Liver (tissue), 9 donors: ENCODE results near the gene PUSL1. TPM values are rescaled to one million over a fixed set of nuclear protein-coding genes. Genes with fewer than 3 reads are reported as not detected.

Experiments used
- DNase-seq: peaks from one replicate; pipeline ENCODE4 v3.0.0-alpha.2; 2017; ENCODE audit warnings: low spot score
- H3K27ac ChIP-seq, 2 donors: one replicate each; pipeline ENCODE4 v1.7.0; 2013; ENCODE audit warnings: inconsistent platforms in 2 of 2, low read length in 2 of 2, control low read depth in 1 of 2, low read depth in 1 of 2, mild to moderate bottlenecking in 1 of 2
- H3K27me3 ChIP-seq, 4 donors: one replicate each; pipeline versions ENCODE4 v1.6.1 to v1.7.0; 2013; ENCODE audit warnings: low read length in 3 of 4, inconsistent platforms in 1 of 4, mild to moderate bottlenecking in 1 of 4, moderate library complexity in 1 of 4; ENCODE audit not compliant: control insufficient read depth in 4 of 4, insufficient read depth in 4 of 4
- H3K36me3 ChIP-seq, 4 donors: one replicate each; pipeline versions ENCODE4 v1.6.1 to v1.7.0; 2013; ENCODE audit warnings: low read length in 3 of 4, mild to moderate bottlenecking in 3 of 4, low read depth in 1 of 4, moderate library complexity in 1 of 4; ENCODE audit not compliant: control insufficient read depth in 4 of 4, insufficient read depth in 3 of 4
- H3K4me1 ChIP-seq, 4 donors: one replicate each; pipeline versions ENCODE4 v1.6.1 to v1.7.0; 2013; ENCODE audit warnings: low read length in 3 of 4, mild to moderate bottlenecking in 3 of 4, moderate library complexity in 1 of 4; ENCODE audit not compliant: control insufficient read depth in 4 of 4, insufficient read depth in 4 of 4
- H3K4me3 ChIP-seq, 3 donors: one replicate each; pipeline versions ENCODE4 v1.6.1 to v1.7.0; 2013; ENCODE audit warnings: low read length in 3 of 3, control low read depth in 1 of 3, low read depth in 1 of 3, mild to moderate bottlenecking in 1 of 3
- H3K9ac ChIP-seq, 2 donors: one replicate each; pipeline ENCODE4 v1.7.0; 2013; ENCODE audit warnings: low read length in 2 of 2, mild to moderate bottlenecking in 2 of 2, moderate library complexity in 2 of 2, control low read depth in 1 of 2, low read depth in 1 of 2
- H3K9me3 ChIP-seq, 4 donors: one replicate each; pipeline versions ENCODE4 v1.6.1 to v1.7.0; 2013; ENCODE audit warnings: low read length in 3 of 4; ENCODE audit not compliant: control insufficient read depth in 4 of 4
- ATF3 ChIP-seq: IDR thresholded peaks from 2 replicates; pipeline ENCODE4 v1.6.1; 2016; ENCODE audit warnings: antibody characterized with exemption
- CTCF ChIP-seq: fragments of 150-350 bp; IDR thresholded peaks from 2 replicates; pipeline ENCODE4 v1.5.1; 2017; ENCODE audit warnings: improper control_type of control experiment, low read depth, low read length; ENCODE audit not compliant: missing input control
- EGR1 ChIP-seq, 2 donors: IDR thresholded peaks; 2 replicates each; pipeline ENCODE4 v1.6.1; 2016 to 2018; ENCODE audit warnings: antibody characterized with exemption in 2 of 2, low read depth in 2 of 2
- FOXA1 ChIP-seq: IDR thresholded peaks from 2 replicates; pipeline ENCODE4 v1.6.1; 2016; ENCODE audit warnings: antibody characterized with exemption
- FOXA2 ChIP-seq: IDR thresholded peaks from 2 replicates; pipeline ENCODE4 v1.6.1; 2016; ENCODE audit warnings: antibody characterized with exemption
- HNF4A ChIP-seq, 2 donors: conservative IDR thresholded peaks; 2 replicates each; pipeline ENCODE4 v1.6.1; 2016; ENCODE audit warnings: antibody characterized with exemption in 2 of 2, mild to moderate bottlenecking in 2 of 2
- JUND ChIP-seq, 2 donors: IDR thresholded peaks; 2 replicates each; pipeline ENCODE4 v1.6.1; 2016; ENCODE audit warnings: antibody characterized with exemption in 2 of 2
- MAX ChIP-seq: IDR thresholded peaks from 2 replicates; pipeline ENCODE4 v1.6.1; 2016; ENCODE audit warnings: antibody characterized with exemption
- NR2F2 ChIP-seq: IDR thresholded peaks from 2 replicates; pipeline ENCODE4 v1.6.1; 2016; ENCODE audit warnings: antibody characterized with exemption
- RAD21 ChIP-seq, 2 donors: IDR thresholded peaks; 2 replicates each; pipeline ENCODE4 v1.6.1; 2016; ENCODE audit warnings: antibody characterized with exemption in 2 of 2, mild to moderate bottlenecking in 2 of 2
- REST ChIP-seq: IDR thresholded peaks from 2 replicates; pipeline ENCODE4 v1.6.1; 2016; ENCODE audit warnings: antibody characterized with exemption, mild to moderate bottlenecking
- RXRA ChIP-seq, 2 donors: IDR thresholded peaks; 2 replicates each; pipeline ENCODE4 v1.6.1; 2017 to 2018; ENCODE audit warnings: antibody characterized with exemption in 2 of 2, mild to moderate bottlenecking in 1 of 2
- SP1 ChIP-seq: IDR thresholded peaks from 2 replicates; pipeline ENCODE4 v1.6.1; 2018; ENCODE audit warnings: antibody characterized with exemption, mild to moderate bottlenecking
- TAF1 ChIP-seq: conservative IDR thresholded peaks from 2 replicates; pipeline ENCODE4 v1.6.1; 2016; ENCODE audit warnings: antibody characterized with exemption, mild to moderate bottlenecking
- YY1 ChIP-seq: IDR thresholded peaks from 2 replicates; pipeline ENCODE4 v1.6.1; 2016; ENCODE audit warnings: antibody characterized with exemption, mild to moderate bottlenecking
- ZBTB33 ChIP-seq: IDR thresholded peaks from 2 replicates; pipeline ENCODE4 v1.6.1; 2016; ENCODE audit warnings: antibody characterized with exemption
- WGBS: extraction: QIAGEN DNeasy Blood & Tissue Kit; methylation state at CpG from one replicate; pipeline ENCODE4 v1.1.7; 2013; 5-methylcytosine and 5-hydroxymethylcytosine counted together
- polyA plus RNA-seq, 2 donors: library from polyadenylated mRNA; stranded (reverse) in 1 of 2; unstranded in 1 of 2; fragments of 200-250 nt in 1 of 2; fragments of >200 nt in 1 of 2; fragmentation: Nextera tagmentation in 1 of 2; extraction: Ambion mirVana in 1 of 2; gene quantifications; one replicate each; pipeline versions ENCODE4 v1.2.1 to v1.2.3, GENCODE V29; 2013 to 2015
- total RNA-seq, 2 donors: library from RNA; depleted of rRNA; stranded (reverse); fragments of >200 nt; gene quantifications; one replicate each; pipeline ENCODE4 v1.2.3, GENCODE V29; 2014
- donor health status: healthy.
- donor health status: healthy.
- donor health status: healthy.
- donor health status: healthy.
- donor health status: healthy.

PUSL1 gene
- total and polyA plus RNA-seq, 4 donors = 9.3 to 14.9 (median 10.3) TPM

- Histone ChIP-seq H3K4me3 (no peak overlapping the region), H3K9me3 (no peaks in the 10 kb centered on the region), H3K4me1 (peaks cover 6 to 21% (median 14%) of the 10 kb centered on the region in 4 donors), H3K9ac (no peak overlapping the region), H3K27me3 (no peaks in the 10 kb centered on the region), H3K27ac (no peak overlapping the region), H3K36me3 (peaks cover 0 to 24% (median 14%) of the 10 kb centered on the region in 4 donors)
- WGBS = 94% methylated on average over 21 of the region's 21 CpGs
- TF ChIP-seq HNF4A (conservative IDR thresholded peaks at IDR 0.05) (no peak), CTCF (no peak), ATF3 (no peak), EGR1 (IDR thresholded peaks at IDR 0.05; ENCODE audit: low read depth in 2 of 2) (no peak), MAX (no peak), NR2F2 (no peak)
- no peak for DNase-seq
Measured at GRCh38 chr1:1335792-1336248, 27.4 kb downstream of the PUSL1 start.

GRCh38 chr1:1336446-1336845 is 28.0 kb downstream of the PUSL1 start:
- Histone ChIP-seq H3K4me3 (no peak overlapping the region), H3K9ac (no peak overlapping the region), H3K4me1 (peaks cover 6 to 21% (median 14%) of the 10 kb centered on the region in 4 donors), H3K27ac (no peak overlapping the region), H3K27me3 (no peaks in the 10 kb centered on the region), H3K9me3 (no peaks in the 10 kb centered on the region), H3K36me3 (peaks cover 0 to 29% (median 15%) of the 10 kb centered on the region in 4 donors)
- no peak for DNase-seq
- 96% methylated on average over 26 of the region's 26 CpGs for WGBS
- TF ChIP-seq RAD21 (IDR thresholded peaks at IDR 0.05) (no peak), RXRA (IDR thresholded peaks at IDR 0.05) (no peak), YY1 (no peak), SP1 (no peak), JUND (IDR thresholded peaks at IDR 0.05) (no peak), CTCF (no peak), ATF3 (no peak), FOXA2 (no peak), ZBTB33 (no peak), REST (no peak), TAF1 (no peak), FOXA1 (no peak)
